Measurements from ENCODE around the gene CMC1. TPM values are rescaled to one million over a fixed set of nuclear protein-coding genes. Genes with fewer than 3 reads are reported as not detected.
A peak's percentile ranks its signal among the peaks of the same experiment; 100 is the strongest.

The CMC1 gene
- total RNA-seq, 1 donor, result 5.8 TPM

- Histone ChIP-seq H3K4me1 (ENCODE audit: insufficient read depth, low read length) (no peaks in the 10 kb centered on the region), H3K9me3 (ENCODE audit: low read depth, low read length) (no peaks in the 10 kb centered on the region), H3K36me3 (ENCODE audit: insufficient read depth, low read length) (no peaks in the 10 kb centered on the region), H4K20me1 (ENCODE audit: insufficient read depth, low read length) (no peaks in the 10 kb centered on the region), H2AFZ (ENCODE audit: low read length) (no peak overlapping the region), H3K79me2 (ENCODE audit: insufficient read depth, low read length) (no peaks in the 10 kb centered on the region), H3K27me3 (ENCODE audit: insufficient read depth, low read length) (no peaks in the 10 kb centered on the region), H3K27ac (ENCODE audit: low read depth, low read length) (no peak overlapping the region), H3K4me2 (ENCODE audit: insufficient read depth, low read length) (no peak overlapping the region), H3K4me3 (ENCODE audit: insufficient read depth, low read length) (no peak overlapping the region)
- no peak for TF ChIP-seq CTCF (IDR thresholded peaks at IDR 0.05; ENCODE audit: extremely low read depth, low read depth, low read length)
- no peak for DNase-seq (ENCODE audit: insufficient read length, low spot score, missing footprints)
These were observed 66.8 kb downstream of the CMC1 start for GRCh38 chr3:28308196-28308595.

GRCh38 chr3:28315711-28316110, 74.3 kb downstream of the CMC1 start:
- no peak for TF ChIP-seq CTCF (IDR thresholded peaks at IDR 0.05; ENCODE audit: extremely low read depth, low read depth, low read length)
- DNase-seq (ENCODE audit: insufficient read length, low spot score, missing footprints), result no peak

GRCh38 chr3:28316226-28316625, 74.8 kb downstream of the CMC1 start:
- Histone ChIP-seq H3K36me3 (ENCODE audit: insufficient read depth, low read length) (no peaks in the 10 kb centered on the region), H4K20me1 (ENCODE audit: insufficient read depth, low read length) (no peaks in the 10 kb centered on the region), H3K27ac (ENCODE audit: low read depth, low read length) (no peak overlapping the region), H3K79me2 (ENCODE audit: insufficient read depth, low read length) (no peaks in the 10 kb centered on the region), H3K27me3 (ENCODE audit: insufficient read depth, low read length) (no peaks in the 10 kb centered on the region), H2AFZ (ENCODE audit: low read length) (no peak overlapping the region), H3K9me3 (ENCODE audit: low read depth, low read length) (no peaks in the 10 kb centered on the region), H3K4me1 (ENCODE audit: insufficient read depth, low read length) (no peaks in the 10 kb centered on the region), H3K4me2 (ENCODE audit: insufficient read depth, low read length) (no peak overlapping the region), H3K4me3 (ENCODE audit: insufficient read depth, low read length) (no peak overlapping the region)
- TF ChIP-seq CTCF (IDR thresholded peaks at IDR 0.05; ENCODE audit: extremely low read depth, low read depth, low read length), result no peak
- DNase-seq (ENCODE audit: insufficient read length, low spot score, missing footprints), result no peak

More at GRCh38 chr3:28315711-28316110, 74.3 kb downstream of the CMC1 start:
- Histone ChIP-seq H3K4me2 (ENCODE audit: insufficient read depth, low read length) (no peak overlapping the region), H2AFZ (ENCODE audit: low read length) (no peak overlapping the region), H3K79me2 (ENCODE audit: insufficient read depth, low read length) (no peaks in the 10 kb centered on the region), H3K36me3 (ENCODE audit: insufficient read depth, low read length) (no peaks in the 10 kb centered on the region), H4K20me1 (ENCODE audit: insufficient read depth, low read length) (no peaks in the 10 kb centered on the region), H3K4me1 (ENCODE audit: insufficient read depth, low read length) (no peaks in the 10 kb centered on the region), H3K4me3 (ENCODE audit: insufficient read depth, low read length) (no peak overlapping the region), H3K27me3 (ENCODE audit: insufficient read depth, low read length) (no peaks in the 10 kb centered on the region), H3K27ac (ENCODE audit: low read depth, low read length) (no peak overlapping the region), H3K9me3 (ENCODE audit: low read depth, low read length) (no peaks in the 10 kb centered on the region)

GRCh38 chr3:28317438-28318022, 76.1 kb downstream of the CMC1 start:
- Histone ChIP-seq H2AFZ (ENCODE audit: low read length) (no peak overlapping the region), H3K4me1 (ENCODE audit: insufficient read depth, low read length) (peaks cover 4% of the 10 kb centered on the region)
- peak; percentile 70 for TF ChIP-seq CTCF (IDR thresholded peaks at IDR 0.05; ENCODE audit: extremely low read depth, low read depth, low read length)

More at GRCh38 chr3:28317438-28318022, 76.1 kb downstream of the CMC1 start:
- Histone ChIP-seq H3K4me3 (ENCODE audit: insufficient read depth, low read length) (no peak overlapping the region), H3K27me3 (ENCODE audit: insufficient read depth, low read length) (no peaks in the 10 kb centered on the region), H3K4me2 (ENCODE audit: insufficient read depth, low read length) (no peak overlapping the region), H4K20me1 (ENCODE audit: insufficient read depth, low read length) (no peaks in the 10 kb centered on the region), H3K79me2 (ENCODE audit: insufficient read depth, low read length) (no peaks in the 10 kb centered on the region), H3K27ac (ENCODE audit: low read depth, low read length) (no peak overlapping the region), H3K9me3 (ENCODE audit: low read depth, low read length) (no peaks in the 10 kb centered on the region), H3K36me3 (ENCODE audit: insufficient read depth, low read length) (no peaks in the 10 kb centered on the region)
- DNase-seq (ENCODE audit: insufficient read length, low spot score, missing footprints), result peak; percentile 60
